KMS-11 (cell line): ENCODE measurements around the gene CDK4.

Experiments
- H2AFZ ChIP-seq: fragments of 200-600 bp; sonication (generic); 2 replicates; pipeline ENCODE4 v1.6.1; 2016; ENCODE audit warnings: antibody characterized with exemption, mixed run types, low read depth
- H3K27ac ChIP-seq: fragments of 200-600 bp; sonication (generic); 2 replicates; pipeline ENCODE4 v1.6.1; 2016; ENCODE audit warnings: mild to moderate bottlenecking, mixed run types
- H3K27me3 ChIP-seq: fragments of 200-600 bp; sonication (generic); 2 replicates; pipeline ENCODE4 v1.6.1; 2017; ENCODE audit warnings: mild to moderate bottlenecking, low read depth, mixed run types, moderate library complexity; ENCODE audit not compliant: insufficient read depth
- H3K36me3 ChIP-seq: fragments of 200-600 bp; sonication (generic); 2 replicates; pipeline ENCODE4 v1.6.1; 2017; ENCODE audit warnings: mild to moderate bottlenecking, mixed run types; ENCODE audit not compliant: insufficient read depth
- H3K4me1 ChIP-seq: fragments of 200-600 bp; sonication (generic); 2 replicates; pipeline ENCODE4 v1.6.1; 2016; ENCODE audit warnings: mild to moderate bottlenecking, low read depth, mixed run types; ENCODE audit not compliant: poor library complexity, severe bottlenecking
- H3K4me2 ChIP-seq: fragments of 200-600 bp; sonication (generic); 2 replicates; pipeline ENCODE4 v1.7.0; 2016; ENCODE audit warnings: mild to moderate bottlenecking, mixed run types
- H3K4me3 ChIP-seq: fragments of 200-600 bp; sonication (generic); IDR thresholded peaks from 2 replicates; pipeline ENCODE4 v1.6.1; 2017; ENCODE audit warnings: low read depth, low read length, mixed read lengths; ENCODE audit not compliant: insufficient read depth
- H3K79me2 ChIP-seq: fragments of 200-600 bp; sonication (generic); 2 replicates; pipeline ENCODE4 v1.6.1; 2016; ENCODE audit warnings: low read depth, mixed run types; ENCODE audit not compliant: insufficient read depth
- H3K9ac ChIP-seq: fragments of 200-600 bp; sonication (generic); 2 replicates; pipeline ENCODE4 v1.6.1; 2016; ENCODE audit warnings: mild to moderate bottlenecking, mixed run types
- H4K20me1 ChIP-seq: fragments of 200-600 bp; sonication (generic); 2 replicates; pipeline ENCODE4 v1.6.1; 2016; ENCODE audit warnings: mild to moderate bottlenecking, mixed run types; ENCODE audit not compliant: insufficient read depth
- CTCF ChIP-seq: fragments of 200-600 bp; sonication (generic); conservative IDR thresholded peaks from 2 replicates; pipeline ENCODE4 v1.6.1; 2017; ENCODE audit warnings: low read depth, mild to moderate bottlenecking, antibody characterized with exemption, low read length, moderate library complexity, mixed read lengths

The CDK4 gene

GRCh38 chr12:57743769-57744168, 8.3 kb downstream of the CDK4 start:
- 0 out of 2 replicates have a peak, but pooled peaks cover 4% of the 10 kb centered on the region for H3K79me2 ChIP-seq
- no peak overlapping the region for H3K4me3 ChIP-seq

GRCh38 chr12:57741844-57742738, 10.0 kb downstream of the CDK4 start:
- Histone ChIP-seq H3K4me2 (peak overlapping the region; percentile 20; the same call in 1 of the 2 replicates), H3K9ac (peak overlapping the region; percentile 22; the same call in 1 of the 2 replicates), H3K27ac (no peak overlapping the region), H3K79me2 (no peaks in the 10 kb centered on the region), H3K4me3 (no peak overlapping the region), H3K4me1 (peaks cover 35% of the 10 kb centered on the region), H3K36me3 (no peaks in the 10 kb centered on the region; the same call in 1 of the 2 replicates), H4K20me1 (no peaks in the 10 kb centered on the region), H2AFZ (peak overlapping the region; percentile 5; the same call in 1 of the 2 replicates), H3K27me3 (no peaks in the 10 kb centered on the region)
- peak; percentile 70 for TF ChIP-seq CTCF

More at GRCh38 chr12:57743769-57744168, 8.3 kb downstream of the CDK4 start:
- peaks cover 10% of the 10 kb centered on the region for H3K36me3 ChIP-seq
- peak overlapping the region; percentile 76; the same call in 1 of the 2 replicates for H3K9ac ChIP-seq
- TF ChIP-seq CTCF: no peak
- peaks cover 35% of the 10 kb centered on the region for H3K4me1 ChIP-seq
- H4K20me1 ChIP-seq: no peaks in the 10 kb centered on the region
- peak overlapping the region; percentile 71 for H3K4me2 ChIP-seq
- no peaks in the 10 kb centered on the region for H3K27me3 ChIP-seq
- H2AFZ ChIP-seq: peak overlapping the region; percentile 68
- H3K27ac ChIP-seq: peak overlapping the region; percentile 56

- H3K9ac ChIP-seq: peak overlapping the region; percentile 22; the same call in 1 of the 2 replicates
- H4K20me1 ChIP-seq: no peaks in the 10 kb centered on the region
- H3K4me2 ChIP-seq: peak overlapping the region; percentile 20; the same call in 1 of the 2 replicates
- H3K79me2 ChIP-seq: no peaks in the 10 kb centered on the region
- TF ChIP-seq CTCF: no peak
- H3K36me3 ChIP-seq: no peaks in the 10 kb centered on the region
- no peak overlapping the region for H3K4me3 ChIP-seq
- no peak overlapping the region for H3K27ac ChIP-seq
- peaks cover 35% of the 10 kb centered on the region for H3K4me1 ChIP-seq
- H3K27me3 ChIP-seq: 0 out of 2 replicates have a peak, but pooled peaks cover 2% of the 10 kb centered on the region
- peak overlapping the region; percentile 5; the same call in 1 of the 2 replicates for H2AFZ ChIP-seq
Observed at GRCh38 chr12:57741413-57741789, 10.7 kb downstream of the CDK4 start.

GRCh38 chr12:57740656-57741412, 11.3 kb downstream of the CDK4 start:
- Histone ChIP-seq H3K79me2 (no peaks in the 10 kb centered on the region), H3K4me2 (peak overlapping the region; percentile 4; the same call in 1 of the 2 replicates), H3K4me1 (peaks cover 35% of the 10 kb centered on the region), H2AFZ (no peak overlapping the region), H3K27ac (no peak overlapping the region), H4K20me1 (no peaks in the 10 kb centered on the region), H3K9ac (no peak overlapping the region), H3K4me3 (no peak overlapping the region), H3K36me3 (no peaks in the 10 kb centered on the region), H3K27me3 (0 out of 2 replicates have a peak, but pooled peaks cover 5% of the 10 kb centered on the region)
- TF ChIP-seq CTCF: no peak
